Gastroesophageal sphincter (tissue), 3 donors: ENCODE measurements around the gene IL11RA.

Experiments used
- POLR2A ChIP-seq, 2 donors: fragments of 450-650 bp; IDR thresholded peaks; one replicate each; pipeline ENCODE4 v1.6.1; 2017; ENCODE audit warnings: antibody characterized with exemption in 2 of 2, mild to moderate bottlenecking in 2 of 2, moderate library complexity in 1 of 2
- TF ChIP-seq, protein P1 (sequence below), 4 experiments: fragments of 200-600 bp in 2 of 4; fragments of 450-650 bp in 2 of 4; sonication (generic) in 1 of 4; IDR thresholded peaks; one replicate each; pipeline ENCODE4 v1.5.1; 2017 to 2019; ENCODE audit warnings: antibody characterized with exemption in 4 of 4, mild to moderate bottlenecking in 2 of 4, moderate library complexity in 2 of 4

DNA sequence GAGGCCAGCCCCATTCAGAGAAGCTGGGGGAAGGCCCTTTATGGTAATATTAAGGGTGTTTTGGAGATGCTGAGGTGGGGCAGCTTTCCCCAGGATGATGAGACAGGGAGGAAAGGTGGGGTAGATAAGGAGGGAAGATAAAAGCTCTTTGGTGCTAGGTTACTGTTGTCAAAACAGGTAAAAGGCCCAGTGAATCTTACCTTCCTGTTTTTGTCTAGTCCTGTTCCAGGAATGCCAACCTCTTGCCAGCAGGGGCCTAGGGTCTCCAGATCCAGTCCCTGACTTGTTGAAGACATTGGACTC, 11.3 kb downstream of the IL11RA start:
- TF ChIP-seq, protein P1, sequence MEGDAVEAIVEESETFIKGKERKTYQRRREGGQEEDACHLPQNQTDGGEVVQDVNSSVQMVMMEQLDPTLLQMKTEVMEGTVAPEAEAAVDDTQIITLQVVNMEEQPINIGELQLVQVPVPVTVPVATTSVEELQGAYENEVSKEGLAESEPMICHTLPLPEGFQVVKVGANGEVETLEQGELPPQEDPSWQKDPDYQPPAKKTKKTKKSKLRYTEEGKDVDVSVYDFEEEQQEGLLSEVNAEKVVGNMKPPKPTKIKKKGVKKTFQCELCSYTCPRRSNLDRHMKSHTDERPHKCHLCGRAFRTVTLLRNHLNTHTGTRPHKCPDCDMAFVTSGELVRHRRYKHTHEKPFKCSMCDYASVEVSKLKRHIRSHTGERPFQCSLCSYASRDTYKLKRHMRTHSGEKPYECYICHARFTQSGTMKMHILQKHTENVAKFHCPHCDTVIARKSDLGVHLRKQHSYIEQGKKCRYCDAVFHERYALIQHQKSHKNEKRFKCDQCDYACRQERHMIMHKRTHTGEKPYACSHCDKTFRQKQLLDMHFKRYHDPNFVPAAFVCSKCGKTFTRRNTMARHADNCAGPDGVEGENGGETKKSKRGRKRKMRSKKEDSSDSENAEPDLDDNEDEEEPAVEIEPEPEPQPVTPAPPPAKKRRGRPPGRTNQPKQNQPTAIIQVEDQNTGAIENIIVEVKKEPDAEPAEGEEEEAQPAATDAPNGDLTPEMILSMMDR (IDR thresholded peaks at IDR 0.05) = no peak
- no peak for TF ChIP-seq POLR2A (IDR thresholded peaks at IDR 0.05)
